ENCODE measurements around the gene PLAC1. TPM values are rescaled to one million over a fixed set of nuclear protein-coding genes. Genes with fewer than 3 reads are reported as not detected.

Gene PLAC1
- total and polyA plus RNA-seq, 2 of the 13 experiments (the other 11 are each of a cell fraction or from before 2014, with no cell fraction given): 0.40 to 2.7 TPM

DNA sequence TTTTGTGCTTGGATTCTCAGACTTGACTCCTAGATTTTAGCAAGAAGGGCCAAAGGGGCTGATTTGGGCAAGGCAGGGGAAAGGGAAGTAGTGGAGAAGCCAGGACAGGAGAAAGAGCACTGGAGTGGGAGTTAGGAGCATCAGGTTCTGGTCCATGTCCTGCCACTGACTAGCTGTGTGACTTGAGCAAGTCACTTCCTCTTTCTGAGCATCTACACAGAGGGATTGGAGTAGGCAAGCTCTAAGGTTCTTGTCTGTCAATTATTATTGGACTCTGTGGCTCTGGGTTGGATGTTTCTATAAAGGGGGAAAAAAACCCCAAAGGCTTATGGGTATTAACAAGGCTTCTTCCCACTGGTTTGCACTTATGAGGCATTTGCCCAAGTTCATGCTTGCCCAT lies 24.4 kb downstream of the PLAC1 start:
- no peak overlapping the region for H3K9ac ChIP-seq (ENCODE audit: insufficient read depth, low read depth, low read length)
- no peak for FAIRE-seq
- BruUV-seq (replicated peaks): no TSS peak

More for the DNA sequence above, 24.4 kb downstream of the PLAC1 start:
- TF ChIP-seq ZNF737 (CRISPR knock-in tag; IDR thresholded peaks at IDR 0.05; ENCODE audit: borderline replicate concordance): no peak
- no peak for TF ChIP-seq ZNF766 (CRISPR knock-in tag; IDR thresholded peaks at IDR 0.05; ENCODE audit: borderline replicate concordance)
- no peak for TF ChIP-seq HDAC6 (IDR thresholded peaks at IDR 0.05; ENCODE audit: low read depth, low read length)
- TF ChIP-seq KDM4B (CRISPR knock-in tag; IDR thresholded peaks at IDR 0.05): no peak
- TF ChIP-seq, protein P1, sequence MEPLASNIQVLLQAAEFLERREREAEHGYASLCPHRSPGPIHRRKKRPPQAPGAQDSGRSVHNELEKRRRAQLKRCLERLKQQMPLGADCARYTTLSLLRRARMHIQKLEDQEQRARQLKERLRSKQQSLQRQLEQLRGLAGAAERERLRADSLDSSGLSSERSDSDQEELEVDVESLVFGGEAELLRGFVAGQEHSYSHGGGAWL (CRISPR knock-in tag; IDR thresholded peaks at IDR 0.05): no peak
- TF ChIP-seq ZNF572 (CRISPR knock-in tag; IDR thresholded peaks at IDR 0.05): no peak
- TF ChIP-seq BHLHE40 (IDR thresholded peaks at IDR 0.05; ENCODE audit: low read length): no peak
- TF ChIP-seq ZNF547 (CRISPR knock-in tag; IDR thresholded peaks at IDR 0.05): no peak
- TF ChIP-seq ASH2L (IDR thresholded peaks at IDR 0.05; ENCODE audit: insufficient read length, low read depth, low read length): no peak
- TF ChIP-seq, protein P2, sequence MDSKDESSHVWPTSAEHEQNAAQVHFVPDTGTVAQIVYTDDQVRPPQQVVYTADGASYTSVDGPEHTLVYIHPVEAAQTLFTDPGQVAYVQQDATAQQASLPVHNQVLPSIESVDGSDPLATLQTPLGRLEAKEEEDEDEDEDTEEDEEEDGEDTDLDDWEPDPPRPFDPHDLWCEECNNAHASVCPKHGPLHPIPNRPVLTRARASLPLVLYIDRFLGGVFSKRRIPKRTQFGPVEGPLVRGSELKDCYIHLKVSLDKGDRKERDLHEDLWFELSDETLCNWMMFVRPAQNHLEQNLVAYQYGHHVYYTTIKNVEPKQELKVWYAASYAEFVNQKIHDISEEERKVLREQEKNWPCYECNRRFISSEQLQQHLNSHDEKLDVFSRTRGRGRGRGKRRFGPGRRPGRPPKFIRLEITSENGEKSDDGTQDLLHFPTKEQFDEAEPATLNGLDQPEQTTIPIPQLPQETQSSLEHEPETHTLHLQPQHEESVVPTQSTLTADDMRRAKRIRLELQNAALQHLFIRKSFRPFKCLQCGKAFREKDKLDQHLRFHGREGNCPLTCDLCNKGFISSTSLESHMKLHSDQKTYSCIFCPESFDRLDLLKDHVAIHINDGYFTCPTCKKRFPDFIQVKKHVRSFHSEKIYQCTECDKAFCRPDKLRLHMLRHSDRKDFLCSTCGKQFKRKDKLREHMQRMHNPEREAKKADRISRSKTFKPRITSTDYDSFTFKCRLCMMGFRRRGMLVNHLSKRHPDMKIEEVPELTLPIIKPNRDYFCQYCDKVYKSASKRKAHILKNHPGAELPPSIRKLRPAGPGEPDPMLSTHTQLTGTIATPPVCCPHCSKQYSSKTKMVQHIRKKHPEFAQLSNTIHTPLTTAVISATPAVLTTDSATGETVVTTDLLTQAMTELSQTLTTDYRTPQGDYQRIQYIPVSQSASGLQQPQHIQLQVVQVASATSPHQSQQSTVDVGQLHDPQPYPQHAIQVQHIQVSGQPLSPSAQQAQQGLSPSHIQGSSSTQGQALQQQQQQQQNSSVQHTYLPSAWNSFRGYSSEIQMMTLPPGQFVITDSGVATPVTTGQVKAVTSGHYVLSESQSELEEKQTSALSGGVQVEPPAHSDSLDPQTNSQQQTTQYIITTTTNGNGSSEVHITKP (CRISPR knock-in tag; IDR thresholded peaks at IDR 0.05; ENCODE audit: low read depth): no peak
- TF ChIP-seq, protein P3, sequence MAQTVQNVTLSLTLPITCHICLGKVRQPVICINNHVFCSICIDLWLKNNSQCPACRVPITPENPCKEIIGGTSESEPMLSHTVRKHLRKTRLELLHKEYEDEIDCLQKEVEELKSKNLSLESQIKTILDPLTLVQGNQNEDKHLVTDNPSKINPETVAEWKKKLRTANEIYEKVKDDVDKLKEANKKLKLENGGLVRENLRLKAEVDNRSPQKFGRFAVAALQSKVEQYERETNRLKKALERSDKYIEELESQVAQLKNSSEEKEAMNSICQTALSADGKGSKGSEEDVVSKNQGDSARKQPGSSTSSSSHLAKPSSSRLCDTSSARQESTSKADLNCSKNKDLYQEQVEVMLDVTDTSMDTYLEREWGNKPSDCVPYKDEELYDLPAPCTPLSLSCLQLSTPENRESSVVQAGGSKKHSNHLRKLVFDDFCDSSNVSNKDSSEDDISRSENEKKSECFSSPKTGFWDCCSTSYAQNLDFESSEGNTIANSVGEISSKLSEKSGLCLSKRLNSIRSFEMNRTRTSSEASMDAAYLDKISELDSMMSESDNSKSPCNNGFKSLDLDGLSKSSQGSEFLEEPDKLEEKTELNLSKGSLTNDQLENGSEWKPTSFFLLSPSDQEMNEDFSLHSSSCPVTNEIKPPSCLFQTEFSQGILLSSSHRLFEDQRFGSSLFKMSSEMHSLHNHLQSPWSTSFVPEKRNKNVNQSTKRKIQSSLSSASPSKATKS (CRISPR knock-in tag; IDR thresholded peaks at IDR 0.05): no peak
- TF ChIP-seq, protein P4, sequence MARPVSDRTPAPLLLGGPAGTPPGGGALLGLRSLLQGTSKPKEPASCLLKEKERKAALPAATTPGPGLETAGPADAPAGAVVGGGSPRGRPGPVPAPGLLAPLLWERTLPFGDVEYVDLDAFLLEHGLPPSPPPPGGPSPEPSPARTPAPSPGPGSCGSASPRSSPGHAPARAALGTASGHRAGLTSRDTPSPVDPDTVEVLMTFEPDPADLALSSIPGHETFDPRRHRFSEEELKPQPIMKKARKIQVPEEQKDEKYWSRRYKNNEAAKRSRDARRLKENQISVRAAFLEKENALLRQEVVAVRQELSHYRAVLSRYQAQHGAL (CRISPR knock-in tag; IDR thresholded peaks at IDR 0.05; ENCODE audit: not compliant biosample characterization): no peak
- no peak for TF ChIP-seq ARNT2 (CRISPR knock-in tag; IDR thresholded peaks at IDR 0.05; ENCODE audit: low read depth)
- TF ChIP-seq NFKBIZ (CRISPR knock-in tag; IDR thresholded peaks at IDR 0.05): no peak
- TF ChIP-seq, protein P5, sequence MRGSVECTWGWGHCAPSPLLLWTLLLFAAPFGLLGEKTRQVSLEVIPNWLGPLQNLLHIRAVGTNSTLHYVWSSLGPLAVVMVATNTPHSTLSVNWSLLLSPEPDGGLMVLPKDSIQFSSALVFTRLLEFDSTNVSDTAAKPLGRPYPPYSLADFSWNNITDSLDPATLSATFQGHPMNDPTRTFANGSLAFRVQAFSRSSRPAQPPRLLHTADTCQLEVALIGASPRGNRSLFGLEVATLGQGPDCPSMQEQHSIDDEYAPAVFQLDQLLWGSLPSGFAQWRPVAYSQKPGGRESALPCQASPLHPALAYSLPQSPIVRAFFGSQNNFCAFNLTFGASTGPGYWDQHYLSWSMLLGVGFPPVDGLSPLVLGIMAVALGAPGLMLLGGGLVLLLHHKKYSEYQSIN (CRISPR knock-in tag; IDR thresholded peaks at IDR 0.05; ENCODE audit: borderline replicate concordance): no peak
- TF ChIP-seq MYNN (CRISPR knock-in tag; IDR thresholded peaks at IDR 0.05; ENCODE audit: low read depth): no peak
- no peak for TF ChIP-seq SOX13 (IDR thresholded peaks at IDR 0.05)
- no peak for TF ChIP-seq SOX13 (CRISPR knock-in tag; conservative IDR thresholded peaks at IDR 0.05 in 1 of 2, IDR thresholded peaks at IDR 0.05 in 1 of 2)
- H3K27ac ChIP-seq (ENCODE audit: extremely low read length, insufficient read depth, low read length): no peak overlapping the region
- no peak overlapping the region for H3K4me2 ChIP-seq (ENCODE audit: low read depth, low read length)
- no peak overlapping the region for H3K4me3 ChIP-seq (replicated peaks in 1 of 3; ENCODE audit: insufficient read depth in 1 of 3, low read depth in 2 of 3, low read length in 3 of 3)
- in situ Hi-C loops (cut with HindIII; ENCODE audit: extremely low pct_ligation_motif_present, low pct_unique_long_range_greater_than_20kb): no loop called here
- CTCF ChIA-PET (ENCODE audit: low intra/inter-chr PET ratio, low total read pairs): no interaction called here
- no peaks in the 10 kb centered on the region for H3K9me3 ChIP-seq (ENCODE audit: low read length)
- H4K20me1 ChIP-seq (ENCODE audit: insufficient read depth, low read length): no peaks in the 10 kb centered on the region
- H2AFZ ChIP-seq (ENCODE audit: low read length): no peak overlapping the region
- intact Hi-C loops (cut with micrococcal nuclease; ENCODE audit: unreplicated experiment): no loop called here
- POLR2A ChIA-PET: no interaction called here
- no peaks in the 10 kb centered on the region for H3K79me2 ChIP-seq (ENCODE audit: insufficient read depth, low read length)
- H3K36me3 ChIP-seq (replicated peaks in 1 of 2; ENCODE audit: control insufficient read depth in 1 of 2, insufficient read depth in 2 of 2, low read length in 2 of 2): no peaks in the 10 kb centered on the region
- H3K27me3 ChIP-seq (ENCODE audit: control insufficient read depth in 1 of 2, insufficient read depth in 2 of 2, low read length in 2 of 2): no peaks in the 10 kb centered on the region
- ATAC-seq: no peak
- no peak for DNase-seq (ENCODE audit: low spot score)
- no peaks in the 10 kb centered on the region for H3K4me1 ChIP-seq (ENCODE audit: insufficient read depth, low read length)

Data from HepG2 (cell line).